RPMI7951 (cell line): ENCODE measurements around the gene IL33. TPM values are rescaled to one million over a fixed set of nuclear protein-coding genes. Genes with fewer than 3 reads are reported as not detected.

ENCODE experiments used
- DNase-seq: peaks from one replicate; pipeline ENCODE4 v3.0.0-alpha.2; 2012; ENCODE audit warnings: low read depth
- total RNA-seq: library from RNA; depleted of rRNA; stranded (reverse); fragments of >200 nt; shearing (Covaris generic); gene quantifications from 2 replicates; pipeline ENCODE4 v1.2.3, GENCODE V29; 2014; rRNA removed

IL33 gene
- total RNA-seq, 1 experiment from 2014 or later, result under 0.01 TPM

DNA sequence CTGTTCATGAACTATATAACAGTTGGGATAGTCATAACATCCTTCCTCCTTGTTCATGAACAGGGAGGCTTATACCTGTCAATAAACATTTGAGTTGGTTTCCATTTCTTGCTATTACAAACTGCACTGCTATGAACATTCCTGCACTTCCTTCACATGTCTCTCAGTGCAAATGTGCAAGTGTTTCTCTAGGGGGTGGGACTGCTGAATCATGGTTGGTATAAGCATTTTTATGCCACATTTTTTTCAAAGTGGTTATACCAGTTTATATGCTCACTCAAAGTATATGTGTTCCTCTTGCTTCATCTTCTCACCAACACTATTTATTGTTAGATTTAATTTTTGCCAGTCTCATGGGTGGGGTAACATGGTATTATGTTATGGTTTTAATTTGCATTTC, 86.8 kb downstream of the IL33 start:
- DNase-seq, result no peak

DNA sequence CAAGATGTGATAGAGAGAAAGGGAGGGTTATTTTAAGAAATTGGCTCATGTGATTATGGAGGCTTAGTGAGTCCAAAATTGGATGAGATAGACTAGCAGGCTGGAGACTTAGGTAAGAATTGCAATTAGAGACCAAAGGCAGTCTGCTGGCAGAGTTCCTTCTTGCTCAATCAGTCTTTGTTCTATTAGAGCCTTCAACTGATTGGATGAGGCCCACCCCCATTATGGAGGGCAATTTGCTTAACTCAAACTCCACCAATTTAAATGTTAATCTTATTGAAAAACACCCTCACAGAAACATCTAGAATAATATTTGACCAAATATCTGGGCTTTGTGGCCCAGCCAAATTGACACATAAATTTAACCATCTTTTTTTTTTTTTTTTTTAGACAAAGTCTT, 88.6 kb downstream of the IL33 start:
- no peak for DNase-seq

DNA sequence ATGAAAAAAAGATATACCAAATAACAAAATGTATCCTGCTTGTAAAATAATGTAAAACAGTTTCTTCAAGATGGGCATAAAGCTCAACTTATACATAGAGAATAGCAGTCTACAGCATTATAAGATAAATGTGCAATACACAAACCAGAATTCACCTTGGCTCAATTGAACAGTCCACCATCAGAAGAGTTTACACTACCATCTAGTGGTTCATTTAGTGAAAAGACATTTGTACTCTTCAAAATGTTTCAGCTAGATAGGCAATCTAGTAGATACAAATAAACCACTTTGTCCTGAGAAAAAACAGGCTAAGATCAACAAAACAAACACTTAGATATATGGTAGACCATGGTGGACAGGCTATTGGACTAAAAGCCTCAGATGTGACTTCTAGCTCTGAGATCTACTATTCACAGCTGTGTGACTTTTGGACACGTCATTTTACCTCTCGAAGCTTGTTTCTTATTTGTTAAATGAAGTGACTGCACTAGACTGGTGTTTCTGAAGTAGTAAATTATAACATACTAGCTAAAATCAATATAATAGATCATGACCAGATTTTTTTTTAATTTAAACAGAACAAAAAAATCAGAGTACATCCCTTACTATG, 90.5 kb downstream of the IL33 start:
- DNase-seq, result peak; percentile 37

Other genes with a start within 250 kb of the IL33 start
- 26.7 and 27.2 TPM in 2 replicates for gene RANBP6, start 200.2 kb upstream of the IL33 start, total RNA-seq
- not detected in 2 replicates for gene TPD52L3, start 112.6 kb downstream of the IL33 start, total RNA-seq
- 36.2 and 39.9 TPM in 2 replicates for gene UHRF2, start 197.4 kb downstream of the IL33 start, total RNA-seq